SH-SY5Y (cell line): ENCODE data around the gene FCN2.

ENCODE experiments used
- GATA2 ChIP-seq: IDR thresholded peaks from 2 replicates; pipeline ENCODE4 v1.6.1; 2011; ENCODE audit warnings: mild to moderate bottlenecking, low read depth, low read length
- GATA3 ChIP-seq: IDR thresholded peaks from 2 replicates; pipeline ENCODE4 v1.6.1; 2011; ENCODE audit warnings: low read depth, mild to moderate bottlenecking, low read length, moderate library complexity

DNA sequence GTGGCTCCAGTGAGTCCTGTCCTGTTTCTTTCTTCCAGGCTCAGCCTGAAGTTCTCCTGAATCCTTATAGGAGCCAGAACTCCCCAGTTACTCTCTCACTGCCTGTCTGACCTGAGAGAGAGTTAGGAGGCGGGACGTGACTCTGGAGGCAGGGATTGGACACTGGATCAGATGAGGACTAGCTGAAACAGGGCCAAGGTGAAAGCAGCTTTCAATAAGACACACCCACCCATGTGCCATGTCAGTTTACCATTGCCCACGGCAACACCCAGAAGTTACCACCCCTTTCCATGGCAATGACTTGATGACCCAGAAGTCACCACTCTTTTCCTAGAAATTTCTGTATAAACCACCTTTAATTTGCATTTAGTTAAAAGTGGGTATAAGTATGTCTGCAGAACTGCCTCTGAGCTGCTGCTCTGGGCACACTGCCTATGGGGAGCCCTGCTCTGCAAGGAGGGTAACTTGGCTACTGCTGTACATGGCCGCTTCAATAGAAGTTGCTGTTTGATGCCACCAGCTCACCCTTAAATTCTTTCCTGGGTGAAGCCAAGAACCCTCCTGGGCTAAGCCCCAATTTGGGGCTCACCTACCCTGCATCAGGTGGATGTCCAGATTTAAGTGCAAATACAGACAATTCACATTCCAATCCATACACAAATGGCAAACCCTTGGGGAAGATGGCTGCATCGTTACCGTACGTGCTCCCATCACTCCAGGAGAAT, 13.7 kb downstream of the FCN2 start:
- no peak for TF ChIP-seq GATA3
- TF ChIP-seq GATA2 = no peak
